NCI-H460 (cell line): Measurements from ENCODE around the gene TYRP1. TPM values are rescaled to one million over a fixed set of nuclear protein-coding genes. Genes with fewer than 3 reads are reported as not detected.
A peak's percentile ranks its signal among the peaks of the same experiment; 100 is the strongest.

Experiments
- DNase-seq: peaks from one replicate; pipeline ENCODE4 v3.0.0-alpha.2; 2016; ENCODE audit warnings: low read depth; ENCODE audit errors: extremely low read depth
- total RNA-seq: library from RNA; depleted of rRNA; stranded (reverse); fragments of >200 nt; shearing (Covaris generic); gene quantifications from 2 replicates; pipeline ENCODE4 v1.2.3, GENCODE V29; 2014

TYRP1 gene
- total RNA-seq, 1 experiment from 2014 or later: not detected

GRCh38 chr9:12695474-12695873 lies 2.3 kb downstream of the TYRP1 start:
- DNase-seq: no peak

GRCh38 chr9:12696931-12697622 lies 3.9 kb downstream of the TYRP1 start:
- DNase-seq: no peak

GRCh38 chr9:12697719-12698118 lies 4.5 kb downstream of the TYRP1 start:
- DNase-seq: no peak

- no peak for DNase-seq
Observed at GRCh38 chr9:12698266-12698665, 5.1 kb downstream of the TYRP1 start.

- no peak for DNase-seq
Observed at GRCh38 chr9:12698986-12699385, 5.8 kb downstream of the TYRP1 start.

- DNase-seq: no peak
Observed at GRCh38 chr9:12699529-12699928, 6.3 kb downstream of the TYRP1 start.

GRCh38 chr9:12701126-12701525 lies 7.9 kb downstream of the TYRP1 start:
- DNase-seq: no peak

GRCh38 chr9:12702160-12702758 lies 9.1 kb downstream of the TYRP1 start:
- peak; percentile 61 for DNase-seq

GRCh38 chr9:12703996-12704395 lies 10.8 kb downstream of the TYRP1 start:
- DNase-seq: no peak

GRCh38 chr9:12705738-12706391 lies 12.7 kb downstream of the TYRP1 start:
- DNase-seq: no peak

- DNase-seq: no peak
Observed at GRCh38 chr9:12708562-12709298, 15.5 kb downstream of the TYRP1 start.

GRCh38 chr9:12712532-12712931 lies 19.3 kb downstream of the TYRP1 start:
- no peak for DNase-seq

GRCh38 chr9:12715268-12715667 lies 22.1 kb downstream of the TYRP1 start:
- DNase-seq: no peak

GRCh38 chr9:12716823-12717600 lies 23.8 kb downstream of the TYRP1 start:
- no peak for DNase-seq

- DNase-seq: no peak
Observed at GRCh38 chr9:12717907-12718306, 24.7 kb downstream of the TYRP1 start.

- no peak for DNase-seq
Observed at GRCh38 chr9:12718482-12719026, 25.4 kb downstream of the TYRP1 start.

GRCh38 chr9:12719431-12719830 lies 26.2 kb downstream of the TYRP1 start:
- DNase-seq: peak; percentile 23

GRCh38 chr9:12720551-12720950 lies 27.4 kb downstream of the TYRP1 start:
- DNase-seq: no peak

- no peak for DNase-seq
Observed at GRCh38 chr9:12722131-12722530, 28.9 kb downstream of the TYRP1 start.

- no peak for DNase-seq
Observed at GRCh38 chr9:12723409-12724028, 30.3 kb downstream of the TYRP1 start.
